Caco-2 (cell line): Measurements from ENCODE around the gene ATP8B1. TPM values are rescaled to one million over a fixed set of nuclear protein-coding genes. Genes with fewer than 3 reads are reported as not detected.
A peak's percentile ranks its signal among the peaks of the same experiment; 100 is the strongest.

ENCODE experiments used
- BruUV-seq: library from RNA; stranded (reverse); fragments of 400-500 nt; replicated peaks from 2 replicates; lab custom pipeline; 2021; lab: Mats Ljungman, UMichigan
- CTCF ChIA-PET: fragments of 300-600 bp; sonication (Branson Sonifier 250); formaldehyde crosslinking; loops from one replicate; lab custom pipeline; 2022; ENCODE audit warnings: antibody characterized with exemption; lab: Charles Lee
- POLR2A ChIA-PET: fragments of 300-600 bp; sonication (Branson Sonifier 250); formaldehyde crosslinking; loops from one replicate; lab custom pipeline; 2022; ENCODE audit warnings: antibody characterized with exemption; lab: Charles Lee
- DNase-seq, 2 experiments: peaks; one replicate each; pipeline versions ENCODE4 v3.0.0 to v3.0.0-alpha.2; 2020 to 2022
- H3K27me3 ChIP-seq: replicated peaks from 2 replicates; pipeline ENCODE4 v1.6.0; 2011; ENCODE audit warnings: low read length; ENCODE audit not compliant: control insufficient read depth, insufficient read depth
- H3K36me3 ChIP-seq: 2 replicates; pipeline ENCODE4 v1.5.1; 2011; ENCODE audit warnings: low read length; ENCODE audit not compliant: control insufficient read depth, insufficient read depth
- H3K4me1 ChIP-seq: fragments of 250-450 bp; sonication (Bioruptor Pico); 2 replicates; pipeline ENCODE4 v1.5.1; 2020; ENCODE audit warnings: mild to moderate bottlenecking
- H3K4me3 ChIP-seq: 2 replicates; pipeline ENCODE4 v1.5.1; 2011; ENCODE audit warnings: low read depth, mild to moderate bottlenecking, control low read depth, low read length
- H3K9me3 ChIP-seq: fragments of 250-450 bp; sonication (Bioruptor Pico); 2 replicates; pipeline ENCODE4 v1.5.1; 2020; ENCODE audit warnings: mild to moderate bottlenecking, moderate library complexity
- H3K27ac Mint-ChIP-seq: one replicate; pipeline ENCODE4 v1.8.0; 2022; ENCODE audit warnings: mixed read lengths; ENCODE audit not compliant: unreplicated experiment
- H3K27me3 Mint-ChIP-seq: one replicate; pipeline ENCODE4 v1.8.0; 2022; ENCODE audit warnings: mixed read lengths; ENCODE audit not compliant: insufficient read depth, unreplicated experiment
- H3K36me3 Mint-ChIP-seq: one replicate; pipeline ENCODE4 v1.8.0; 2022; ENCODE audit warnings: mild to moderate bottlenecking, mixed read lengths; ENCODE audit not compliant: insufficient read depth, unreplicated experiment
- H3K4me1 Mint-ChIP-seq: one replicate; pipeline ENCODE4 v1.8.0; 2022; ENCODE audit warnings: low read depth, mixed read lengths; ENCODE audit not compliant: unreplicated experiment
- H3K4me3 Mint-ChIP-seq: one replicate; pipeline ENCODE4 v1.8.0; 2022; ENCODE audit warnings: mild to moderate bottlenecking, moderate library complexity, mixed read lengths; ENCODE audit not compliant: unreplicated experiment
- H3K9me3 Mint-ChIP-seq: one replicate; pipeline ENCODE4 v1.8.0; 2022; ENCODE audit warnings: mixed read lengths; ENCODE audit not compliant: unreplicated experiment
- CTCF ChIP-seq, 2 experiments: fragments of 200-600 bp in 1 of 2; IDR thresholded peaks; 1 replicate in 1 of 2; 2 replicates in 1 of 2; pipeline versions ENCODE4 v1.5.1 to v1.8.0; 2011 to 2022; ENCODE audit warnings: antibody characterized with exemption in 1 of 2, control low read depth in 1 of 2, inconsistent platforms in 1 of 2, low read depth in 1 of 2, low read length in 1 of 2, mild to moderate bottlenecking in 1 of 2, moderate library complexity in 1 of 2; ENCODE audit not compliant: insufficient read depth in 1 of 2, severe bottlenecking in 1 of 2, unreplicated experiment in 1 of 2
- intact Hi-C: fragments of 100-400 bp; cut with micrococcal nuclease; formaldehyde crosslinking; loops from one replicate; pipeline ENCODE4 v1.10.0; 2022; ENCODE audit not compliant: unreplicated experiment
- total RNA-seq: library from RNA; stranded (reverse); gene quantifications from 2 replicates; pipeline ENCODE4 v1.2.3, GENCODE V29; 2022

Gene ATP8B1
- total RNA-seq, 1 experiment from 2014 or later = 31.6 TPM

- Histone ChIP-seq H3K9me3 (no peaks in the 10 kb centered on the region), H3K4me1 (peaks cover 24% of the 10 kb centered on the region), H3K4me3 (no peak overlapping the region), H3K36me3 (no peaks in the 10 kb centered on the region), H3K27me3 (no peaks in the 10 kb centered on the region)
- ChIA-PET CTCF (no interaction called here), POLR2A (interaction anchor here (0.7 kb wide), 1 partner anchor 527 kb away, joined by 4 read pairs; no protein-coding TSS in a partner anchor)
- no peaks in the 10 kb centered on the region for H3K9me3 Mint-ChIP-seq
- BruUV-seq = no TSS peak
- peaks cover 24% of the 10 kb centered on the region for H3K4me1 Mint-ChIP-seq
- TF ChIP-seq CTCF (IDR thresholded peaks at IDR 0.05; ENCODE audit: insufficient read depth in 1 of 2, low read depth in 1 of 2, low read length in 1 of 2, severe bottlenecking in 1 of 2, unreplicated experiment in 1 of 2) = no peak
- DNase-seq = no peak
- no peaks in the 10 kb centered on the region for H3K27me3 Mint-ChIP-seq
- H3K27ac Mint-ChIP-seq = no peak overlapping the region
- H3K4me3 Mint-ChIP-seq = no peak overlapping the region
- intact Hi-C loops = no loop called here
- peaks cover 27% of the 10 kb centered on the region for H3K36me3 Mint-ChIP-seq
Observed at GRCh38 chr18:57794951-57795728, 8.0 kb downstream of the ATP8B1 start.

GRCh38 chr18:57793302-57793986, 9.7 kb downstream of the ATP8B1 start:
- H3K4me1 ChIP-seq = peaks cover 24% of the 10 kb centered on the region
- intact Hi-C loops = no loop called here
- no peaks in the 10 kb centered on the region for H3K36me3 ChIP-seq
- peak overlapping the region; percentile 27 for H3K27ac Mint-ChIP-seq
- ChIA-PET CTCF (no interaction called here), POLR2A (no interaction called here)
- peaks cover 27% of the 10 kb centered on the region for H3K36me3 Mint-ChIP-seq
- no peak overlapping the region for H3K4me3 ChIP-seq
- H3K27me3 ChIP-seq = no peaks in the 10 kb centered on the region
- no peaks in the 10 kb centered on the region for H3K9me3 ChIP-seq
- peaks cover 24% of the 10 kb centered on the region for H3K4me1 Mint-ChIP-seq
- no peaks in the 10 kb centered on the region for H3K27me3 Mint-ChIP-seq
- H3K9me3 Mint-ChIP-seq = no peaks in the 10 kb centered on the region
- TF ChIP-seq CTCF (IDR thresholded peaks at IDR 0.05; ENCODE audit: insufficient read depth in 1 of 2, low read depth in 1 of 2, low read length in 1 of 2, severe bottlenecking in 1 of 2, unreplicated experiment in 1 of 2) = no peak
- H3K4me3 Mint-ChIP-seq = no peak overlapping the region
- no TSS peak for BruUV-seq
- no peak for DNase-seq

- intact Hi-C loops = no loop called here
- ChIA-PET CTCF (no interaction called here), POLR2A (no interaction called here)
- Mint-ChIP-seq H3K27me3 (no peaks in the 10 kb centered on the region), H3K9me3 (no peaks in the 10 kb centered on the region), H3K36me3 (peaks cover 27% of the 10 kb centered on the region), H3K4me3 (no peak overlapping the region), H3K4me1 (peaks cover 24% of the 10 kb centered on the region), H3K27ac (peak overlapping the region; percentile 27)
- Histone ChIP-seq H3K27me3 (no peaks in the 10 kb centered on the region), H3K4me1 (peaks cover 20% of the 10 kb centered on the region), H3K4me3 (no peak overlapping the region), H3K36me3 (no peaks in the 10 kb centered on the region), H3K9me3 (no peaks in the 10 kb centered on the region)
- no peak for TF ChIP-seq CTCF (IDR thresholded peaks at IDR 0.05; ENCODE audit: insufficient read depth in 1 of 2, low read depth in 1 of 2, low read length in 1 of 2, severe bottlenecking in 1 of 2, unreplicated experiment in 1 of 2)
- DNase-seq = no peak
- BruUV-seq = no TSS peak
Observed at GRCh38 chr18:57792631-57793301, 10.3 kb downstream of the ATP8B1 start.
